Measurements from ENCODE around the gene KLHL17.

Gene KLHL17

GRCh38 chr1:963301-963651, 2.9 kb downstream of the KLHL17 start:
- Histone ChIP-seq H3K9me3 (ENCODE audit: control insufficient read depth, low read length) (no peaks in the 10 kb centered on the region), H3K9ac (ENCODE audit: low read length) (no peak overlapping the region), H3K36me3 (ENCODE audit: control insufficient read depth, insufficient read depth, low read length) (no peaks in the 10 kb centered on the region), H3K4me3 (ENCODE audit: low read length) (no peak overlapping the region), H3K27me3 (ENCODE audit: control insufficient read depth, insufficient read depth, low read length) (peaks cover 6% of the 10 kb centered on the region), H3K4me1 (ENCODE audit: control insufficient read depth, insufficient read depth, low read length) (peaks cover 28% of the 10 kb centered on the region)

- Histone ChIP-seq H3K9me3 (ENCODE audit: control insufficient read depth, low read length) (no peaks in the 10 kb centered on the region), H3K4me1 (ENCODE audit: control insufficient read depth, insufficient read depth, low read length) (peaks cover 30% of the 10 kb centered on the region), H3K36me3 (ENCODE audit: control insufficient read depth, insufficient read depth, low read length) (no peaks in the 10 kb centered on the region), H3K4me3 (ENCODE audit: low read length) (no peak overlapping the region), H3K27me3 (ENCODE audit: control insufficient read depth, insufficient read depth, low read length) (peaks cover 6% of the 10 kb centered on the region), H3K9ac (ENCODE audit: low read length) (no peak overlapping the region)
Measured at GRCh38 chr1:963746-964525, 3.6 kb downstream of the KLHL17 start.

GRCh38 chr1:964691-965525, 4.5 kb downstream of the KLHL17 start:
- H3K36me3 ChIP-seq (ENCODE audit: control insufficient read depth, insufficient read depth, low read length) = no peaks in the 10 kb centered on the region
- no peaks in the 10 kb centered on the region for H3K9me3 ChIP-seq (ENCODE audit: control insufficient read depth, low read length)
- H3K9ac ChIP-seq (ENCODE audit: low read length) = no peak overlapping the region
- H3K4me3 ChIP-seq (ENCODE audit: low read length) = no peak overlapping the region
- peaks cover 6% of the 10 kb centered on the region for H3K27me3 ChIP-seq (ENCODE audit: control insufficient read depth, insufficient read depth, low read length)
- peaks cover 30% of the 10 kb centered on the region for H3K4me1 ChIP-seq (ENCODE audit: control insufficient read depth, insufficient read depth, low read length)

GRCh38 chr1:965526-966134, 5.2 kb downstream of the KLHL17 start:
- Histone ChIP-seq H3K27me3 (ENCODE audit: control insufficient read depth, insufficient read depth, low read length) (peaks cover 13% of the 10 kb centered on the region), H3K4me3 (ENCODE audit: low read length) (no peak overlapping the region), H3K36me3 (ENCODE audit: control insufficient read depth, insufficient read depth, low read length) (no peaks in the 10 kb centered on the region), H3K4me1 (ENCODE audit: control insufficient read depth, insufficient read depth, low read length) (peaks cover 27% of the 10 kb centered on the region), H3K9me3 (ENCODE audit: control insufficient read depth, low read length) (no peaks in the 10 kb centered on the region), H3K9ac (ENCODE audit: low read length) (peak overlapping the region; percentile 49)

GRCh38 chr1:966135-966703, 5.8 kb downstream of the KLHL17 start, which contains the start of gene PLEKHN1:
PLEKHN1 (plus strand) TSS chr1:966482; CDS start chr1:966532, 50 bp downstream.
- Histone ChIP-seq H3K4me1 (ENCODE audit: control insufficient read depth, insufficient read depth, low read length) (peaks cover 26% of the 10 kb centered on the region), H3K27me3 (ENCODE audit: control insufficient read depth, insufficient read depth, low read length) (peaks cover 16% of the 10 kb centered on the region)

GRCh38 chr1:966704-967300, 6.4 kb downstream of the KLHL17 start:
- H3K27me3 ChIP-seq (ENCODE audit: control insufficient read depth, insufficient read depth, low read length) = peaks cover 16% of the 10 kb centered on the region
- peak overlapping the region; percentile 49 for H3K9ac ChIP-seq (ENCODE audit: low read length)
- peaks cover 23% of the 10 kb centered on the region for H3K4me1 ChIP-seq (ENCODE audit: control insufficient read depth, insufficient read depth, low read length)
- H3K4me3 ChIP-seq (ENCODE audit: low read length) = peak overlapping the region; percentile 46
- H3K36me3 ChIP-seq (ENCODE audit: control insufficient read depth, insufficient read depth, low read length) = no peaks in the 10 kb centered on the region
- no peaks in the 10 kb centered on the region for H3K9me3 ChIP-seq (ENCODE audit: control insufficient read depth, low read length)

More at GRCh38 chr1:966135-966703, 5.8 kb downstream of the KLHL17 start, which contains the start of gene PLEKHN1:
- H3K9me3 ChIP-seq (ENCODE audit: control insufficient read depth, low read length) = no peaks in the 10 kb centered on the region
- H3K4me3 ChIP-seq (ENCODE audit: low read length) = peak within 1 kb of the TSS; percentile 46
- no peaks in the 10 kb centered on the region for H3K36me3 ChIP-seq (ENCODE audit: control insufficient read depth, insufficient read depth, low read length)
- peak within 1 kb of the TSS; percentile 49 for H3K9ac ChIP-seq (ENCODE audit: low read length)

GRCh38 chr1:967466-968343, 7.3 kb downstream of the KLHL17 start:
- Histone ChIP-seq H3K9ac (ENCODE audit: low read length) (no peak overlapping the region), H3K4me1 (ENCODE audit: control insufficient read depth, insufficient read depth, low read length) (peaks cover 23% of the 10 kb centered on the region), H3K4me3 (ENCODE audit: low read length) (no peak overlapping the region), H3K27me3 (ENCODE audit: control insufficient read depth, insufficient read depth, low read length) (peaks cover 16% of the 10 kb centered on the region), H3K36me3 (ENCODE audit: control insufficient read depth, insufficient read depth, low read length) (no peaks in the 10 kb centered on the region), H3K9me3 (ENCODE audit: control insufficient read depth, low read length) (no peaks in the 10 kb centered on the region)

GRCh38 chr1:969260-969855, 9.0 kb downstream of the KLHL17 start:
- H3K27me3 ChIP-seq (ENCODE audit: control insufficient read depth, insufficient read depth, low read length) = peaks cover 16% of the 10 kb centered on the region
- H3K4me3 ChIP-seq (ENCODE audit: low read length) = no peak overlapping the region

GRCh38 chr1:970242-970972, 10.0 kb downstream of the KLHL17 start:
- H3K27me3 ChIP-seq (ENCODE audit: control insufficient read depth, insufficient read depth, low read length) = peaks cover 20% of the 10 kb centered on the region
- H3K9ac ChIP-seq (ENCODE audit: low read length) = no peak overlapping the region
- no peak overlapping the region for H3K4me3 ChIP-seq (ENCODE audit: low read length)
- H3K36me3 ChIP-seq (ENCODE audit: control insufficient read depth, insufficient read depth, low read length) = no peaks in the 10 kb centered on the region
- H3K4me1 ChIP-seq (ENCODE audit: control insufficient read depth, insufficient read depth, low read length) = peaks cover 23% of the 10 kb centered on the region
- no peaks in the 10 kb centered on the region for H3K9me3 ChIP-seq (ENCODE audit: control insufficient read depth, low read length)

More at GRCh38 chr1:969260-969855, 9.0 kb downstream of the KLHL17 start:
- H3K4me1 ChIP-seq (ENCODE audit: control insufficient read depth, insufficient read depth, low read length) = peaks cover 23% of the 10 kb centered on the region
- no peaks in the 10 kb centered on the region for H3K9me3 ChIP-seq (ENCODE audit: control insufficient read depth, low read length)
- no peaks in the 10 kb centered on the region for H3K36me3 ChIP-seq (ENCODE audit: control insufficient read depth, insufficient read depth, low read length)
- no peak overlapping the region for H3K9ac ChIP-seq (ENCODE audit: low read length)

- H3K9ac ChIP-seq (ENCODE audit: low read length) = no peak overlapping the region
- no peaks in the 10 kb centered on the region for H3K9me3 ChIP-seq (ENCODE audit: control insufficient read depth, low read length)
- H3K36me3 ChIP-seq (ENCODE audit: control insufficient read depth, insufficient read depth, low read length) = no peaks in the 10 kb centered on the region
- H3K4me1 ChIP-seq (ENCODE audit: control insufficient read depth, insufficient read depth, low read length) = peaks cover 18% of the 10 kb centered on the region
- H3K27me3 ChIP-seq (ENCODE audit: control insufficient read depth, insufficient read depth, low read length) = peaks cover 20% of the 10 kb centered on the region
- no peak overlapping the region for H3K4me3 ChIP-seq (ENCODE audit: low read length)
Measured at GRCh38 chr1:970973-971730, 10.8 kb downstream of the KLHL17 start.
